ENCODE data around the gene OSR1. TPM values are rescaled to one million over a fixed set of nuclear protein-coding genes. Genes with fewer than 3 reads are reported as not detected.
"Not testable (repeated sequence)": the region's sequence is repeated elsewhere in the genome, so short reads cannot be mapped to it uniquely, and the experiment has no call there.

OSR1 gene
- 9.7 TPM for total RNA-seq
- long read RNA-seq, full-length matches to known transcripts = 12 of 14 reads
- long read RNA-seq, partial matches to known transcripts = 0 of 14 reads
- long read RNA-seq, other reads (novel, unspliced or antisense) = 2 of 14 reads

- H3K36me3 ChIP-seq = no peaks in the 10 kb centered on the region
- intact Hi-C loops (cut with DNase I) = loop anchor here (10.0 kb wide), 2 partner anchors 506 to 614 kb away; no protein-coding TSS in a partner anchor
- H3K9me3 ChIP-seq = no peaks in the 10 kb centered on the region
- DNase-seq (no peak), ATAC-seq (peak; percentile 55)
- H3K4me1 ChIP-seq = peaks cover 21% of the 10 kb centered on the region
- H3K27ac ChIP-seq = peak within 1 kb of the TSS; percentile 61
- TF ChIP-seq, protein P1, sequence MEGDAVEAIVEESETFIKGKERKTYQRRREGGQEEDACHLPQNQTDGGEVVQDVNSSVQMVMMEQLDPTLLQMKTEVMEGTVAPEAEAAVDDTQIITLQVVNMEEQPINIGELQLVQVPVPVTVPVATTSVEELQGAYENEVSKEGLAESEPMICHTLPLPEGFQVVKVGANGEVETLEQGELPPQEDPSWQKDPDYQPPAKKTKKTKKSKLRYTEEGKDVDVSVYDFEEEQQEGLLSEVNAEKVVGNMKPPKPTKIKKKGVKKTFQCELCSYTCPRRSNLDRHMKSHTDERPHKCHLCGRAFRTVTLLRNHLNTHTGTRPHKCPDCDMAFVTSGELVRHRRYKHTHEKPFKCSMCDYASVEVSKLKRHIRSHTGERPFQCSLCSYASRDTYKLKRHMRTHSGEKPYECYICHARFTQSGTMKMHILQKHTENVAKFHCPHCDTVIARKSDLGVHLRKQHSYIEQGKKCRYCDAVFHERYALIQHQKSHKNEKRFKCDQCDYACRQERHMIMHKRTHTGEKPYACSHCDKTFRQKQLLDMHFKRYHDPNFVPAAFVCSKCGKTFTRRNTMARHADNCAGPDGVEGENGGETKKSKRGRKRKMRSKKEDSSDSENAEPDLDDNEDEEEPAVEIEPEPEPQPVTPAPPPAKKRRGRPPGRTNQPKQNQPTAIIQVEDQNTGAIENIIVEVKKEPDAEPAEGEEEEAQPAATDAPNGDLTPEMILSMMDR (IDR thresholded peaks at IDR 0.05) = no peak
- peaks cover 71% of the 10 kb centered on the region for H3K27me3 ChIP-seq
- peak within 1 kb of the TSS; percentile 56 for H3K4me3 ChIP-seq
These were observed at the start of gene OSR1 for GRCh38 chr2:19358242-19359020. Gene OSR1, minus strand, starts transcription at chr2:19358623. Its CDS starts 4,818 bp downstream, at chr2:19353805.

DNA sequence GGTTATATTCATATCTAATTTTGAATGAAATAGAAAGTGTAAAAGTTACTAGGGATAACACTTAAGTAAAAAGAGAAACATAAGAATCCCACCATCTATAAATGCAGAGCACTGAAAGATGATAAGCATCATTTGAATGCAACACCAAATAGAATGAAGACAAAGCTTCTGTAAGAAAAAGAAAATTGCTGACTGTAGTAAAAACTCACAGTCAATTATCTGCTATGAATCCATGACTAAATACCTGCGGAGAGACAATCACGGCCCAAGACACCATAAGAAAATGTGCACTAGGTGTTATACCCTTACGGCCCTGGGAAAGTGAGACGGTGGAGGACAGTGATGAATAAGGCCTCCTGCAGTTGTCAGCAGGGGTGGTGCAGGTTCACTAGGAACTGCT is 45.4 kb upstream of the OSR1 start:
- intact Hi-C loops (cut with DNase I) = no loop called here
- DNase-seq (no peak), ATAC-seq (no peak)
- H3K4me1 ChIP-seq = no peaks in the 10 kb centered on the region
- H3K36me3 ChIP-seq = no peaks in the 10 kb centered on the region
- TF ChIP-seq, protein P1 (IDR thresholded peaks at IDR 0.05) = no peak
- H3K4me3 ChIP-seq = no peak overlapping the region
- no peaks in the 10 kb centered on the region for H3K9me3 ChIP-seq
- H3K27ac ChIP-seq = no peak overlapping the region
- H3K27me3 ChIP-seq = no peaks in the 10 kb centered on the region

DNA sequence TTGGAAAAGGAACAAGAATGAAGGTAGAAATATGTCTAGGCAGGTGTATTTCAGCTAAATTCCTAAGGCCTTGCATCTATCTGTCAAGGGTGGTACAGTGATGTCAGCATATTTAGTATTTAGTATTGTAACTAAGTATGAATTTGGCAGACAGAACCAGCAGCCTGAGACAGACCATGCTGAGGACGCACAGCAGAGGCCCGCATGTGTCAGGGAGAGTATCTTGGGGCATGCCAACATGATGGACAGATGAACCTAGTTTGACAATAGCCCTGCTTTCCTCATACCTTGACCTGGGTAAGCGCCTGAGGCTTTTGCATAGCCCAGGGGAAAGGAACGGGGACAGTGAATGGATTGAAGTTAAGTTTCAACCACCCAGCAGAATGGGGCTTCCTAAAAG is 33.8 kb upstream of the OSR1 start:
- Histone ChIP-seq H3K4me3 (no peak overlapping the region), H3K27ac (no peak overlapping the region), H3K4me1 (no peaks in the 10 kb centered on the region), H3K36me3 (no peaks in the 10 kb centered on the region), H3K9me3 (no peaks in the 10 kb centered on the region), H3K27me3 (no peaks in the 10 kb centered on the region)
- no peak for ATAC-seq
- no peak for DNase-seq
- TF ChIP-seq, protein P1 (IDR thresholded peaks at IDR 0.05) = no peak
- intact Hi-C loops (cut with DNase I) = no loop called here

GRCh38 chr2:19389469-19389868 is 31.0 kb upstream of the OSR1 start:
- not testable (repeated sequence) for H3K9me3 ChIP-seq

GRCh38 chr2:19380532-19380931 is 22.1 kb upstream of the OSR1 start:
- TF ChIP-seq, protein P1 (IDR thresholded peaks at IDR 0.05) = no peak
- Histone ChIP-seq H3K27ac (no peak overlapping the region), H3K4me1 (no peaks in the 10 kb centered on the region), H3K4me3 (no peak overlapping the region), H3K36me3 (no peaks in the 10 kb centered on the region), H3K9me3 (no peaks in the 10 kb centered on the region), H3K27me3 (no peaks in the 10 kb centered on the region)
- no peak for ATAC-seq
- intact Hi-C loops (cut with DNase I) = no loop called here
- no peak for DNase-seq

More at GRCh38 chr2:19389469-19389868, 31.0 kb upstream of the OSR1 start:
- ATAC-seq; intact Hi-C loops (cut with DNase I); H3K27me3 ChIP-seq; H3K27ac ChIP-seq; DNase-seq; H3K36me3 ChIP-seq; H3K4me1 ChIP-seq; H3K4me3 ChIP-seq: not testable (repeated sequence)

DNA sequence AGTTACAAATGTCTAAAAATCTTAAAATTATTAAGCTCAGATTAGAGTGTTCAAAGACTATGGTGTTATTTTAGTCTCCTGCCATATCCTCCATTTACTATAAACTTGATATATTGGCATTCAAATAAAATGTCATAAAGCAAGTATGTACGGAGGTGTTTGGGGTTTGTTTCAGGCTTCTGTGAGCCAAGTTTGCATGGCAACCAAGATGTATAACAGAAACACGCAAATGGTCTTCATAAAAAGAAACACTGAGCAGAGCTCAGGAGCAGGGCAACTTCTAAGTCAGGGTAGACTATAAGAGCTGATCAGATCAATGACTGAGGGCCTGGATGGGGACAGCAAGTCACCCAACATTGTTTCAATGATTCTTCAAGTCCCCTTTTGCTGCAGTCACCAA is 20.5 kb upstream of the OSR1 start:
- Histone ChIP-seq H3K27ac (no peak overlapping the region), H3K9me3 (no peaks in the 10 kb centered on the region), H3K4me1 (no peaks in the 10 kb centered on the region), H3K27me3 (no peaks in the 10 kb centered on the region), H3K36me3 (no peaks in the 10 kb centered on the region), H3K4me3 (no peak overlapping the region)
- intact Hi-C loops (cut with DNase I) = no loop called here
- ATAC-seq = no peak
- TF ChIP-seq, protein P1 (IDR thresholded peaks at IDR 0.05) = no peak
- no peak for DNase-seq

Data from upper lobe of right lung (tissue), 1 donor.